Measurements from ENCODE around the gene RBMS3. TPM values are rescaled to one million over a fixed set of nuclear protein-coding genes. Genes with fewer than 3 reads are reported as not detected.

RBMS3 gene
- total RNA-seq, 5 donors from 2014 or later (not counting 1 experiment from before 2014, with no cell fraction given), result 0.62 to 2.9 (median 1.4) TPM

DNA sequence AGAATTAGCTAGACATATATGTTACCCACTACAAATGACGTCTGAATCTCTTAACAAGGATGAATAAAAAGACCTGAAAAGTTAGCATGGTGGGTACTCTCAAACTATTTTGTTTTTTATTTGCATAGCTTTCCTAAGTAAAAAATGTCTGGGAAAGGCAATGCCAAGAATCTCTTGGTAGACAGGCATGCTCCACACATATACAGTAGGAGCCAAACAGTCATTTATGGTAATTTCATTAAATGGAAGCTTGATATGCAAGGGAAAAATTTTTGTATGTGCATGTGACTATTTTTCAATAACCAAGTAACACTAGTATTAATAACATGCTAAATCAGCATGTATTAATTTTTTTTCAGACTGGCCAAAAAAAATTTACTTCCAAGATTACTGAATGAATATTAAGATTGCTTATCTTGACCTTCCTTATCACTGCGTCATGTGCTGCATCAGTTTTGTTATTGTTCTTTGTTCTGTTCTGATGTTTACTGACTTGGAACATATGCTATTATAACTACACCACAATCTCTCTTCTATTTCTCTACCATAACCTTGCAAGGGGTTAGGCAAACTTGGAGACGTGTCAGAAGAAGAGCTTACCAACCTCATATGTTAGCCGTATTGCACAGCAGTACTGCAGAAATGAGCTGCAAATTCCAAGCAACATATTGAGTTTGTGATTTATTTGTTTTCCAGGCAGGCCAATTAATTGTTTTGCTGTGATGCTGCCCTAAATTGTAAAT lies 255.3 kb downstream of the RBMS3 start:
- no peak overlapping the region for H3K4me3 Mint-ChIP-seq
- DNase-seq, result no peak
- no peaks in the 10 kb centered on the region for H3K4me1 ChIP-seq (ENCODE audit: control insufficient read depth in 1 of 2, extremely low read depth in 1 of 2, insufficient read depth in 2 of 2, low read length in 2 of 2)
- CTCF ChIA-PET, result no interaction called here
- no peaks in the 10 kb centered on the region for H3K36me3 ChIP-seq (ENCODE audit: control insufficient read depth in 2 of 2, extremely low read depth in 1 of 2, insufficient read depth in 1 of 2, low read length in 1 of 2)
- no peaks in the 10 kb centered on the region for H3K4me1 Mint-ChIP-seq
- no peaks in the 10 kb centered on the region for H3K9me3 ChIP-seq
- H3K27me3 ChIP-seq (replicated peaks in 1 of 2; ENCODE audit: control insufficient read depth in 2 of 2, extremely low read depth in 1 of 2, insufficient read depth in 2 of 2, low read length in 1 of 2), result no peaks in the 10 kb centered on the region
- no peaks in the 10 kb centered on the region for H3K36me3 Mint-ChIP-seq
- H3K4me3 ChIP-seq (ENCODE audit: control insufficient read depth in 1 of 2, extremely low read depth in 1 of 2, low read length in 1 of 2), result no peak overlapping the region
- no CpG with 5 or more reads among the region's 4 CpGs for WGBS (ENCODE audit: insufficient coverage)
- ATAC-seq (replicated peaks in 1 of 4), result no peak
- H3K27ac ChIP-seq (ENCODE audit: low read length), result no peak overlapping the region
- POLR2A ChIA-PET, result interaction anchor here in 1 of 2 donors (0.6 kb wide), 1 partner anchor 33 kb away, joined by 3 read pairs; no protein-coding TSS in a partner anchor
- no peaks in the 10 kb centered on the region for H3K9me3 Mint-ChIP-seq
- no peaks in the 10 kb centered on the region for H3K27me3 Mint-ChIP-seq
- H3K27ac Mint-ChIP-seq, result no peak overlapping the region

DNA sequence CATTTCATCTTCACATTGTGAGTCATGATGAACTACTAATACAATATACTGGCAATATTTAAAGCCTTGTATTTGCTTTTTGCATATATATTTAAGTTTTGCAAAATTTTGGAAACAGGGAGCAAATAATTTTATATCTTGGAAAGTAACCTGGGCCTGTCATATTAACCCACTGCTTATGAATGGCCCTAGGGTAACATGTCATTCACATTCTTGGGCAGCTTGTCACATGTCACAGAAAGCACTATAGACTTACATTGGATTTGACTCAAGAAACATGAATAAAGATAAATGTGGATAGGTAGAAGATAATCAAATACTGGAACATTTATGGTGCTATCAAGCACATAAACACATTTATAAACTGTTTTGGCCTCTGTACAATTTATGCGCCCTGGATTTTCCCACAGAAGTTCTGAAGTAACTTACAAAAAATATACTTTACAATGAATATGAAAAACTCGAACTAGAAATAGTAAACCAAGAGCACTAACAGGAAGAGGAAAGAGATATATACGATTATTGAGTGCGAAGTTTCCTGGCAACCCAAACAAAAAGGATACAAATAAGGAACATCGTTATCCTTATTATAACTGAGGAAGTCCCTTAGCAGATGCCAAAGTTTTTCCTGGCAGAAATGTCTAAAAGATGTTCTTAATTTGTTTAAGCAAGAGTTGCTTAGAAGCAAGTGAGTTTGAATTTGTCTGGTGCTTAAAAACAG lies 257.2 kb downstream of the RBMS3 start:
- H3K27ac ChIP-seq (ENCODE audit: low read length), result no peak overlapping the region
- no peaks in the 10 kb centered on the region for H3K36me3 ChIP-seq (ENCODE audit: control insufficient read depth in 2 of 2, extremely low read depth in 1 of 2, insufficient read depth in 1 of 2, low read length in 1 of 2)
- H3K27me3 Mint-ChIP-seq, result no peaks in the 10 kb centered on the region
- no peaks in the 10 kb centered on the region for H3K36me3 Mint-ChIP-seq
- no peaks in the 10 kb centered on the region for H3K9me3 Mint-ChIP-seq
- no peak overlapping the region for H3K27ac Mint-ChIP-seq
- H3K9me3 ChIP-seq, result no peaks in the 10 kb centered on the region
- ATAC-seq (replicated peaks in 1 of 4) (no peak), DNase-seq (no peak)
- no peak overlapping the region for H3K4me3 Mint-ChIP-seq
- no peaks in the 10 kb centered on the region for H3K4me1 Mint-ChIP-seq
- WGBS (ENCODE audit: insufficient coverage), result no CpG with 5 or more reads among the region's 5 CpGs
- H3K4me3 ChIP-seq (ENCODE audit: control insufficient read depth in 1 of 2, extremely low read depth in 1 of 2, low read length in 1 of 2), result no peak overlapping the region
- ChIA-PET POLR2A (no interaction called here), CTCF (interaction anchor here in 1 of 2 donors (0.7 kb wide), 1 partner anchor 549 kb away, joined by 3 read pairs; no protein-coding TSS in a partner anchor)
- no peaks in the 10 kb centered on the region for H3K4me1 ChIP-seq (ENCODE audit: control insufficient read depth in 1 of 2, extremely low read depth in 1 of 2, insufficient read depth in 2 of 2, low read length in 2 of 2)
- no peaks in the 10 kb centered on the region for H3K27me3 ChIP-seq (replicated peaks in 1 of 2; ENCODE audit: control insufficient read depth in 2 of 2, extremely low read depth in 1 of 2, insufficient read depth in 2 of 2, low read length in 1 of 2)

DNA sequence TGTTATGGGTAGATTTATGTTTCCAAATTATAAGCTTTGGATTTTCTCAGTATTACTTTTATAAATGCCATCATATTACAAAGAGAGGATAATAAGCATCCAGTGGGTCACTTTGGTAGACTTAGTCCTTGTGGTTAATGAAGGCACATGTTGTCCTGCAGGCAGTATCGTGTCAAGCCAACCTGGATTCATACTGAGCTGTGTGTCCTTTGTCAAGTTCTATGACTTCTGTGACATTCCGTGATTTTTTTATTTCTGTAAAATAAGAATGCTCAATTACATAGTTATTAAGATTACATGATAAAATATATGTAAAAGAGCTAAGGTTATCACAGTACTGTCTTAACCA lies 257.7 kb downstream of the RBMS3 start:
- no peaks in the 10 kb centered on the region for H3K4me1 Mint-ChIP-seq
- ChIA-PET POLR2A (no interaction called here), CTCF (interaction anchor here in 1 of 2 donors (0.7 kb wide), 1 partner anchor 549 kb away, joined by 3 read pairs; no protein-coding TSS in a partner anchor)
- no peak overlapping the region for H3K4me3 ChIP-seq (ENCODE audit: control insufficient read depth in 1 of 2, extremely low read depth in 1 of 2, low read length in 1 of 2)
- ATAC-seq (replicated peaks in 1 of 4) (no peak), DNase-seq (no peak)
- no CpG with 5 or more reads among the region's 2 CpGs for WGBS (ENCODE audit: insufficient coverage)
- H3K4me3 Mint-ChIP-seq, result no peak overlapping the region
- no peaks in the 10 kb centered on the region for H3K9me3 Mint-ChIP-seq
- no peak overlapping the region for H3K27ac ChIP-seq (ENCODE audit: low read length)
- no peaks in the 10 kb centered on the region for H3K9me3 ChIP-seq
- no peaks in the 10 kb centered on the region for H3K27me3 Mint-ChIP-seq
- no peaks in the 10 kb centered on the region for H3K36me3 ChIP-seq (ENCODE audit: control insufficient read depth in 2 of 2, extremely low read depth in 1 of 2, insufficient read depth in 1 of 2, low read length in 1 of 2)
- H3K36me3 Mint-ChIP-seq, result no peaks in the 10 kb centered on the region
- no peaks in the 10 kb centered on the region for H3K4me1 ChIP-seq (ENCODE audit: control insufficient read depth in 1 of 2, extremely low read depth in 1 of 2, insufficient read depth in 2 of 2, low read length in 2 of 2)
- no peaks in the 10 kb centered on the region for H3K27me3 ChIP-seq (replicated peaks in 1 of 2; ENCODE audit: control insufficient read depth in 2 of 2, extremely low read depth in 1 of 2, insufficient read depth in 2 of 2, low read length in 1 of 2)
- no peak overlapping the region for H3K27ac Mint-ChIP-seq

DNA sequence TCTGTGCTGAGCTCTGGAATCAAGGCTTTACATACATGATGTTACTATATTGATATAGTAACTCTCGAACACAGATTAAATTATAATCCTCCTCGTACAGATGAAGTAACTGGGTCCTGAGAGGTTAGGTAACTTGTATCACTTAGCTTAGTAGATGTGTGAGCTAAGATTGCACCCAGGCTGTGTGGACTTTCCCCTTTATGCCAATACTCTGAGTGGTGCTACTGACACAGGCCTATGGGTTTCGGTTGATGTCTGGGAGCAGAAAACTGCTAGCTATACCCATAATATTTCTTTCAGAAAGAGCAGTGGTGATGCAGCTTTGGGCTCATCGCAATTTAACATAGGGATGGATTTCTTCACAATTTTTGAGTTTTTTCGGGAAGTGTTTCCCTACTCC lies 259.7 kb downstream of the RBMS3 start:
- H3K36me3 ChIP-seq (ENCODE audit: control insufficient read depth in 2 of 2, extremely low read depth in 1 of 2, insufficient read depth in 1 of 2, low read length in 1 of 2), result no peaks in the 10 kb centered on the region
- Mint-ChIP-seq H3K27ac (no peak overlapping the region), H3K9me3 (no peaks in the 10 kb centered on the region), H3K36me3 (no peaks in the 10 kb centered on the region), H3K27me3 (no peaks in the 10 kb centered on the region), H3K4me3 (no peak overlapping the region), H3K4me1 (no peaks in the 10 kb centered on the region)
- DNase-seq, result no peak
- no CpG with 5 or more reads among the region's 5 CpGs for WGBS (ENCODE audit: insufficient coverage)
- no peak for ATAC-seq (replicated peaks in 1 of 4)
- POLR2A ChIA-PET, result no interaction called here
- CTCF ChIA-PET, result no interaction called here
- H3K4me1 ChIP-seq (ENCODE audit: control insufficient read depth in 1 of 2, extremely low read depth in 1 of 2, insufficient read depth in 2 of 2, low read length in 2 of 2), result no peaks in the 10 kb centered on the region
- H3K4me3 ChIP-seq (ENCODE audit: control insufficient read depth in 1 of 2, extremely low read depth in 1 of 2, low read length in 1 of 2), result no peak overlapping the region
- no peaks in the 10 kb centered on the region for H3K9me3 ChIP-seq
- H3K27me3 ChIP-seq (replicated peaks in 1 of 2; ENCODE audit: control insufficient read depth in 2 of 2, extremely low read depth in 1 of 2, insufficient read depth in 2 of 2, low read length in 1 of 2), result no peaks in the 10 kb centered on the region
- no peak overlapping the region for H3K27ac ChIP-seq (ENCODE audit: low read length)

DNA sequence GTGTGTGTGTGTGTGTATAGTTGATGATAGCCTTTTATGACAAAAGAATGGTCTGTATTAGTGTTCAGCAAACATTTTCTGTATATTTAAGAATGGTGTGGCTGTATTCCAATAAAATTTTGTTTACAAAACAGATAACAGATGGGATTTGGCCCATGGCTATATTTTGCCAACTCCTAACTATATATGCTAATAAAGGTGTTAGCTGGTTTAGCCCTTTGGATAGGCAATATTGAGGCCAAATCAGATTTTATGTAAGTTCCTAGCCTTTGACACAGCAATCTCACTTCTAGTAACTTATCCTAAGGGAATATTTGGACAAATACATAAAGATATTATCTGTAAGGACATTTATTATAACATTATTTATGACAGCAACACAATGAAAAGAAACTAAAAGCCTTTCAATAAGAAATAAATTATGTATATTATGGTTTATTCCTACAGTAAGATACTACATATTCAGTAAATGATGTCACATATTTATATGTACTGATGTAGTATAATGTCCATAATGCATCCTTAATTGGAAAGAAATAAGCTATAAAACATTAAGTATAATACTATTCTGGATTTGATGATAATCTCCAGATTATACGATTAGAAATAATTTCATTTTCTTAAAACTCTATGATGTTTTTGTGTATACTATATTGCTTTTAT lies 264.0 kb downstream of the RBMS3 start:
- POLR2A ChIA-PET, result no interaction called here
- Histone ChIP-seq H3K9me3 (no peaks in the 10 kb centered on the region), H3K27ac (ENCODE audit: low read length) (no peak overlapping the region), H3K36me3 (ENCODE audit: control insufficient read depth in 2 of 2, extremely low read depth in 1 of 2, insufficient read depth in 1 of 2, low read length in 1 of 2) (no peaks in the 10 kb centered on the region), H3K4me1 (ENCODE audit: control insufficient read depth in 1 of 2, extremely low read depth in 1 of 2, insufficient read depth in 2 of 2, low read length in 2 of 2) (no peaks in the 10 kb centered on the region), H3K4me3 (ENCODE audit: control insufficient read depth in 1 of 2, extremely low read depth in 1 of 2, low read length in 1 of 2) (no peak overlapping the region), H3K27me3 (replicated peaks in 1 of 2; ENCODE audit: control insufficient read depth in 2 of 2, extremely low read depth in 1 of 2, insufficient read depth in 2 of 2, low read length in 1 of 2) (no peaks in the 10 kb centered on the region)
- CTCF ChIA-PET, result no interaction called here
- Mint-ChIP-seq H3K9me3 (no peaks in the 10 kb centered on the region), H3K36me3 (no peaks in the 10 kb centered on the region), H3K4me1 (no peaks in the 10 kb centered on the region), H3K27ac (no peak overlapping the region), H3K27me3 (no peaks in the 10 kb centered on the region), H3K4me3 (no peak overlapping the region)
- no CpG with 5 or more reads among the region's 1 CpG for WGBS (ENCODE audit: insufficient coverage)
- no peak for DNase-seq
- ATAC-seq (replicated peaks in 1 of 4), result no peak

DNA sequence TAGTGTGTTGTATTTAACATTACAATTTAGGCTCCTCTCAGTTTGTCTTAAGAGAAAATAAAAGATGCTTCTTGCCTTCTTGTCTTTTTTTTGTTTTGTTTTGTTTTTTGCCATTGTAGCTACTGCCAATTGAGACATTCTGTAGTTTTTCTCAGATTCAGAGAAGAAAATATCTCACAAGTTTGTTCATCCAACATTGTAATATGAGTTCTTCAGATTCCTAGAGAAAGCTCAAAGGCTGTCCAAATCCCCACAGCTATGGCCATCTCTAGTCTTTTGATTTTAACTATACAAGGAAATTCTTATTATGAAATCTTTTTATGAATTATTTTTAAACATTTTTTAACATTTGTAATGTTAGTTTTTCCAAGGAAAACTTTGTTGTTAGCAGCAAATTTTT lies 264.7 kb downstream of the RBMS3 start:
- Mint-ChIP-seq H3K36me3 (no peaks in the 10 kb centered on the region), H3K27ac (no peak overlapping the region), H3K4me3 (no peak overlapping the region), H3K9me3 (no peaks in the 10 kb centered on the region), H3K27me3 (no peaks in the 10 kb centered on the region), H3K4me1 (no peaks in the 10 kb centered on the region)
- Histone ChIP-seq H3K4me1 (ENCODE audit: control insufficient read depth in 1 of 2, extremely low read depth in 1 of 2, insufficient read depth in 2 of 2, low read length in 2 of 2) (no peaks in the 10 kb centered on the region), H3K27me3 (replicated peaks in 1 of 2; ENCODE audit: control insufficient read depth in 2 of 2, extremely low read depth in 1 of 2, insufficient read depth in 2 of 2, low read length in 1 of 2) (no peaks in the 10 kb centered on the region), H3K4me3 (ENCODE audit: control insufficient read depth in 1 of 2, extremely low read depth in 1 of 2, low read length in 1 of 2) (no peak overlapping the region), H3K27ac (ENCODE audit: low read length) (no peak overlapping the region), H3K9me3 (no peaks in the 10 kb centered on the region), H3K36me3 (ENCODE audit: control insufficient read depth in 2 of 2, extremely low read depth in 1 of 2, insufficient read depth in 1 of 2, low read length in 1 of 2) (no peaks in the 10 kb centered on the region)
- POLR2A ChIA-PET, result interaction anchor here in 1 of 2 donors (0.6 kb wide), 1 partner anchor 995 kb away, joined by 3 read pairs; no protein-coding TSS in a partner anchor
- DNase-seq (no peak), ATAC-seq (replicated peaks in 1 of 4) (no peak)
- CTCF ChIA-PET, result no interaction called here

All from T-cell (primary cell).